Neural crest cell (in vitro differentiated cells): Measurements from ENCODE around the gene INPP4B. TPM values are rescaled to one million over a fixed set of nuclear protein-coding genes. Genes with fewer than 3 reads are reported as not detected.

ENCODE experiments used
- DNase-seq: peaks from one replicate; pipeline ENCODE4 v3.0.0; 2021; ENCODE audit warnings: low read depth, mixed read lengths, low spot score
- H3K27ac Mint-ChIP-seq: one replicate; pipeline ENCODE4 v1.8.0; 2021; ENCODE audit warnings: mild to moderate bottlenecking, mixed read lengths; ENCODE audit not compliant: unreplicated experiment
- H3K27me3 Mint-ChIP-seq: 2 replicates; pipeline ENCODE4 v1.8.0; 2021; ENCODE audit warnings: low read depth, mild to moderate bottlenecking, mixed read lengths
- H3K36me3 Mint-ChIP-seq: 2 replicates; pipeline ENCODE4 v1.8.0; 2021; ENCODE audit warnings: low read depth, mild to moderate bottlenecking, mixed read lengths
- H3K4me1 Mint-ChIP-seq: 2 replicates; pipeline ENCODE4 v1.8.0; 2021; ENCODE audit warnings: mixed read lengths
- H3K4me3 Mint-ChIP-seq: one replicate; pipeline ENCODE4 v1.8.0; 2021; ENCODE audit warnings: mild to moderate bottlenecking, mixed read lengths
- H3K9me3 Mint-ChIP-seq: 2 replicates; pipeline ENCODE4 v1.8.0; 2021; ENCODE audit warnings: mixed read lengths
- CTCF ChIP-seq: fragments of 200-600 bp; sonication (generic); conservative IDR thresholded peaks from 2 replicates; pipeline ENCODE4 v1.5.0; 2021; ENCODE audit warnings: antibody characterized with exemption, mild to moderate bottlenecking
- total RNA-seq: library from RNA; stranded (reverse); gene quantifications from 2 replicates; pipeline ENCODE4 v1.2.1, GENCODE V29; 2021

The INPP4B gene
- total RNA-seq, 1 donor from 2014 or later, result 7.3 TPM

- peaks cover 2% of the 10 kb centered on the region for H3K9me3 Mint-ChIP-seq
- peak overlapping the region; percentile 31 for H3K27ac Mint-ChIP-seq
- no peak for TF ChIP-seq CTCF
- no peaks in the 10 kb centered on the region for H3K36me3 Mint-ChIP-seq
- H3K4me1 Mint-ChIP-seq, result peaks cover 76% of the 10 kb centered on the region
- H3K27me3 Mint-ChIP-seq, result no peaks in the 10 kb centered on the region
- no peak for DNase-seq
- H3K4me3 Mint-ChIP-seq, result no peak overlapping the region
These were observed 494.1 kb downstream of the INPP4B start for GRCh38 chr4:142351958-142352357.

- no peak for TF ChIP-seq CTCF
- Mint-ChIP-seq H3K4me3 (no peak overlapping the region), H3K27me3 (no peaks in the 10 kb centered on the region), H3K4me1 (peaks cover 73% of the 10 kb centered on the region), H3K27ac (no peak overlapping the region), H3K9me3 (no peaks in the 10 kb centered on the region), H3K36me3 (no peaks in the 10 kb centered on the region)
- no peak for DNase-seq
These were observed 495.2 kb downstream of the INPP4B start for GRCh38 chr4:142350871-142351270.

- Mint-ChIP-seq H3K4me3 (no peak overlapping the region), H3K4me1 (peaks cover 51% of the 10 kb centered on the region), H3K9me3 (no peaks in the 10 kb centered on the region), H3K27ac (peak overlapping the region; percentile 2), H3K27me3 (no peaks in the 10 kb centered on the region), H3K36me3 (no peaks in the 10 kb centered on the region)
- DNase-seq, result no peak
- TF ChIP-seq CTCF, result no peak
These were observed 497.5 kb downstream of the INPP4B start for GRCh38 chr4:142348613-142349021.

GRCh38 chr4:142347241-142347640 is 498.9 kb downstream of the INPP4B start:
- H3K9me3 Mint-ChIP-seq, result no peaks in the 10 kb centered on the region
- TF ChIP-seq CTCF, result no peak

GRCh38 chr4:142345924-142346323 is 500.2 kb downstream of the INPP4B start:
- no peaks in the 10 kb centered on the region for H3K9me3 Mint-ChIP-seq
- no peak for DNase-seq
- no peak for TF ChIP-seq CTCF

More at GRCh38 chr4:142347241-142347640, 498.9 kb downstream of the INPP4B start:
- no peak overlapping the region for H3K27ac Mint-ChIP-seq
- DNase-seq, result no peak
- peaks cover 38% of the 10 kb centered on the region for H3K4me1 Mint-ChIP-seq
- H3K36me3 Mint-ChIP-seq, result no peaks in the 10 kb centered on the region
- H3K27me3 Mint-ChIP-seq, result no peaks in the 10 kb centered on the region
- no peak overlapping the region for H3K4me3 Mint-ChIP-seq

GRCh38 chr4:142341268-142341667 is 504.8 kb downstream of the INPP4B start:
- H3K27ac Mint-ChIP-seq, result no peak overlapping the region
- no peaks in the 10 kb centered on the region for H3K27me3 Mint-ChIP-seq
- peaks cover 2% of the 10 kb centered on the region for H3K9me3 Mint-ChIP-seq
- H3K4me1 Mint-ChIP-seq, result peaks cover 19% of the 10 kb centered on the region
- no peak overlapping the region for H3K4me3 Mint-ChIP-seq
- no peak for DNase-seq
- TF ChIP-seq CTCF, result no peak
- no peaks in the 10 kb centered on the region for H3K36me3 Mint-ChIP-seq

More at GRCh38 chr4:142345924-142346323, 500.2 kb downstream of the INPP4B start:
- no peaks in the 10 kb centered on the region for H3K27me3 Mint-ChIP-seq
- peaks cover 26% of the 10 kb centered on the region for H3K4me1 Mint-ChIP-seq
- H3K4me3 Mint-ChIP-seq, result no peak overlapping the region
- H3K36me3 Mint-ChIP-seq, result no peaks in the 10 kb centered on the region
- no peak overlapping the region for H3K27ac Mint-ChIP-seq
